IPS-18a (cell line): ENCODE results near the gene CREBBP.
"Not testable (repeated sequence)": the region's sequence is repeated elsewhere in the genome, so short reads cannot be mapped to it uniquely, and the experiment has no call there.

ENCODE experiments used
- H3K27ac ChIP-seq: one replicate; pipeline ENCODE4 v1.5.1; 2013; ENCODE audit warnings: low read length
- H3K27me3 ChIP-seq: one replicate; pipeline ENCODE4 v1.6.1; 2013; ENCODE audit warnings: mild to moderate bottlenecking, low read length; ENCODE audit not compliant: control insufficient read depth, insufficient read depth
- H3K36me3 ChIP-seq: one replicate; pipeline ENCODE4 v1.6.1; 2013; ENCODE audit warnings: low read depth, low read length; ENCODE audit not compliant: control insufficient read depth
- H3K4me1 ChIP-seq: one replicate; pipeline ENCODE4 v1.6.1; 2013; ENCODE audit warnings: low read depth, low read length; ENCODE audit not compliant: control insufficient read depth
- H3K4me3 ChIP-seq: one replicate; pipeline ENCODE4 v1.5.1; 2013; ENCODE audit warnings: low read length
- H3K9ac ChIP-seq: one replicate; pipeline ENCODE4 v1.6.1; 2013; ENCODE audit warnings: mild to moderate bottlenecking, low read length, moderate library complexity
- H3K9me3 ChIP-seq: one replicate; pipeline ENCODE4 v1.6.1; 2013; ENCODE audit warnings: low read depth, low read length; ENCODE audit not compliant: control insufficient read depth

Gene CREBBP

GRCh38 chr16:3880623-3881498 lies at the start of gene CREBBP:
CREBBP (minus strand) TSS chr16:3880713; CDS start chr16:3879916, 797 bp downstream.
- no peak within 1 kb of the TSS for H3K27ac ChIP-seq
- H3K4me1 ChIP-seq = peaks cover 12% of the 10 kb centered on the region
- H3K36me3 ChIP-seq = no peaks in the 10 kb centered on the region

DNA sequence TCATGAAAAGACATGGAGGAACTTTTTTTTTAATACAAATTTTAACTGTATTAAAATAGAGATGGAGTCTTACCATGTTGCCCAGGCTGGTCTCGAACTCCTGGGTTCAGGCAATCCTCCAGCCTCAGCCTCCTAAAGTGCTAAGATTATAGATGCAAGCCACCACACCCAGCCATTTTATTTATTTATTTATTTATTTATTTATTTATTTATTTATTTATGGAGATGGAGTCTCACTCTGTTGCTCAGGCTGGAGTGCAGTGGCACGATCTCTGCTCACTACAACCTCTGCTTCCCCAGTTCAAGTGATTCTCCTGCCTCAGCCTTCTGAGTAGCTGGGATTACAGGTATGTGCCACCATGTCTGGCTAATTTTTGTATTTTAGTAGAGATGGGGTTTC lies 46.6 kb upstream of the CREBBP start:
- not testable (repeated sequence) for H3K36me3 ChIP-seq, H3K4me3 ChIP-seq, H3K4me1 ChIP-seq, H3K9me3 ChIP-seq, H3K27ac ChIP-seq, H3K9ac ChIP-seq, H3K27me3 ChIP-seq

More at GRCh38 chr16:3880623-3881498, at the start of gene CREBBP:
- Histone ChIP-seq H3K4me3 (peak within 1 kb of the TSS; percentile 91), H3K27me3 (peaks cover 8% of the 10 kb centered on the region), H3K9ac (peak within 1 kb of the TSS; percentile 67), H3K9me3 (no peaks in the 10 kb centered on the region)

GRCh38 chr16:3924763-3925162 lies 44.2 kb upstream of the CREBBP start:
- no peak overlapping the region for H3K27ac ChIP-seq
- H3K9ac ChIP-seq = no peak overlapping the region
- no peaks in the 10 kb centered on the region for H3K9me3 ChIP-seq
- H3K4me1 ChIP-seq = no peaks in the 10 kb centered on the region
- no peaks in the 10 kb centered on the region for H3K27me3 ChIP-seq
- H3K36me3 ChIP-seq = no peaks in the 10 kb centered on the region
- H3K4me3 ChIP-seq = no peak overlapping the region

DNA sequence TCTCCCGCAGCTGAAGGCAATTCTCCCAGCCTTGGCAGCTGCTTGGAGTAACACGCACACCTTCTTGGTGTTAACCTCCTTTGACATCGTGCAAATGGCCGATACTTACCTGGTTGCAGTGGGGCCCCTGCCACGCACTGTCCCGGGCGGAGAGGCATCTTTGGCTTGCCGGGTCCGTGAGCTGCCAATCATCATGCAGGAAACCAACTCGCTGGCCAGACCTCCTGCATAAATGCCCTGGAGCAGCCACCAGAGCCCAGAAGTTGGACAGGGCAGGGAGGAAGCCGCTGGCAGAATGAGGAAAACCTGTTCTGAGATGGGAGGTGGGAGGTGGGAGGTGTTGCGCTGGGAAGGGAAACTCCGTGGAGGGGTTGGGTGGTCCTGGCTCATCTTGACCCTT lies 41.7 kb upstream of the CREBBP start:
- H3K27me3 ChIP-seq = no peaks in the 10 kb centered on the region
- no peak overlapping the region for H3K9ac ChIP-seq
- no peak overlapping the region for H3K4me3 ChIP-seq
- no peaks in the 10 kb centered on the region for H3K9me3 ChIP-seq
- H3K4me1 ChIP-seq = no peaks in the 10 kb centered on the region
- no peaks in the 10 kb centered on the region for H3K36me3 ChIP-seq
- H3K27ac ChIP-seq = no peak overlapping the region

DNA sequence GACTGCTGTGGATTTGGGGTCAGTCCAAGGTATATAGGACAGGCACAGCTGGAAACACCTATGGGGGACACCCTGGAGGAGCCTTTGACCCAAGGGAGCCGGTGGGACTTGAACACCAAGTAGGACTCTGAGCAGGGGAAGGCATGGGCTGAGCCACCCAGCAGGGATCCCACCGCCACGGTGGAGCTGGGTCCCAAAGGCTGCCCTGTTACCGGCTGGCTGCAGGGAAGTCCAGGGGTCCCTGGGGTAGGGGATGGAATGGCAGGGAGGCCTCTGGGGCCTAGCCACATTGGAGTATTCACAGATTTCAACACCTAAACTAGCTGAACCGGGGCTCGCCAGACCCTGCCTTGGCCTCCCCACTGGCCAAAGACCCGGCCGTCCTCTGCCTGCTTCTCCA lies 39.7 kb upstream of the CREBBP start:
- Histone ChIP-seq H3K4me3 (no peak overlapping the region), H3K27ac (no peak overlapping the region), H3K36me3 (no peaks in the 10 kb centered on the region), H3K27me3 (no peaks in the 10 kb centered on the region), H3K9ac (no peak overlapping the region), H3K4me1 (no peaks in the 10 kb centered on the region), H3K9me3 (no peaks in the 10 kb centered on the region)

DNA sequence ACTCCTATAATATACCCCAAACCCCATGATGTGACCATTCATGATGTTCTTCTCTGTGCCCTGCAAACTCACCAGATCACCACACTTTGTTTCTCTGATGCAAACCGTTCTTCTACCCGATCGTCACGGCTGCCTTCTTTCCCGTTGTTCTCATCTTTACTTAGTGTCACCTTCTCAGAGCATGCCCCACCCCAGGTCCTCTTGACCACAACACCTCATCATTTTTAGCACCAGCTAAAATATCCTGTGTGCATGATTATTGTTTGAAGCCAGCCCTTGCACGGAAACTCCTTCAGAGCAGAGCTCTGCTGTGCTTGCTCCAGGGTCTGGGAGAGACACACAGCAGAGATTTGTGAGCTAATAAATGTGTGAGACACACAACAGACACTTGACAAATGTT lies 38.9 kb upstream of the CREBBP start:
- no peak overlapping the region for H3K9ac ChIP-seq
- H3K27me3 ChIP-seq = no peaks in the 10 kb centered on the region
- no peaks in the 10 kb centered on the region for H3K36me3 ChIP-seq

GRCh38 chr16:3915426-3916260 lies 35.1 kb upstream of the CREBBP start:
- Histone ChIP-seq H3K4me1 (no peaks in the 10 kb centered on the region), H3K4me3 (no peak overlapping the region), H3K9ac (no peak overlapping the region), H3K9me3 (no peaks in the 10 kb centered on the region), H3K27ac (no peak overlapping the region), H3K27me3 (no peaks in the 10 kb centered on the region), H3K36me3 (no peaks in the 10 kb centered on the region)

More for the DNA sequence above, 38.9 kb upstream of the CREBBP start:
- no peaks in the 10 kb centered on the region for H3K9me3 ChIP-seq
- no peak overlapping the region for H3K27ac ChIP-seq
- no peaks in the 10 kb centered on the region for H3K4me1 ChIP-seq
- H3K4me3 ChIP-seq = no peak overlapping the region

GRCh38 chr16:3912897-3913296 lies 32.4 kb upstream of the CREBBP start:
- H3K9me3 ChIP-seq = no peaks in the 10 kb centered on the region
- no peak overlapping the region for H3K9ac ChIP-seq
- H3K4me1 ChIP-seq = no peaks in the 10 kb centered on the region
- no peaks in the 10 kb centered on the region for H3K36me3 ChIP-seq
- H3K27me3 ChIP-seq = no peaks in the 10 kb centered on the region
- H3K4me3 ChIP-seq = no peak overlapping the region
- H3K27ac ChIP-seq = no peak overlapping the region

GRCh38 chr16:3912373-3912772 lies 31.9 kb upstream of the CREBBP start:
- H3K9ac ChIP-seq = no peak overlapping the region
- no peak overlapping the region for H3K27ac ChIP-seq
- no peaks in the 10 kb centered on the region for H3K27me3 ChIP-seq
- no peaks in the 10 kb centered on the region for H3K36me3 ChIP-seq
- H3K4me1 ChIP-seq = no peaks in the 10 kb centered on the region
- no peak overlapping the region for H3K4me3 ChIP-seq
- no peaks in the 10 kb centered on the region for H3K9me3 ChIP-seq

DNA sequence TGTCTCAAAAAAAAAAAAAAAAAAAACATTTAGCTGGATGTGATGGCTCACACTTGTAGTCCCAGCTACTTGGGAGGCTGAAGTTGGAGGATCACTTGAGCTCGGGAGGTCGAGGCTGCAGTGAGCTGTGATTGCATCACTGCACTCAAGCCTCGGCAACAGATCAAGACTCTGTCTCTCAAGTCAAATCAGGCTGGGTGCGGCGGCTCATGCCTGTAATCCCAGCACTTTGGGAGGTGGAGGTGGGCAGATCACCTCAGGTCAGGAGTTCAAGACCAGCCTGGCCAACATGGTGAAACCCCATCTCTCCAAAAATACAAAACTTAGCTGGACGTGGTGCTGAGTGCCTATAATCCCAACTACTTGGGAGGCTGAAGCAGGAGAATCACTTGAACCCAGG lies 31.2 kb upstream of the CREBBP start:
- not testable (repeated sequence) for H3K27me3 ChIP-seq, H3K9me3 ChIP-seq, H3K27ac ChIP-seq, H3K4me1 ChIP-seq, H3K9ac ChIP-seq, H3K36me3 ChIP-seq, H3K4me3 ChIP-seq

DNA sequence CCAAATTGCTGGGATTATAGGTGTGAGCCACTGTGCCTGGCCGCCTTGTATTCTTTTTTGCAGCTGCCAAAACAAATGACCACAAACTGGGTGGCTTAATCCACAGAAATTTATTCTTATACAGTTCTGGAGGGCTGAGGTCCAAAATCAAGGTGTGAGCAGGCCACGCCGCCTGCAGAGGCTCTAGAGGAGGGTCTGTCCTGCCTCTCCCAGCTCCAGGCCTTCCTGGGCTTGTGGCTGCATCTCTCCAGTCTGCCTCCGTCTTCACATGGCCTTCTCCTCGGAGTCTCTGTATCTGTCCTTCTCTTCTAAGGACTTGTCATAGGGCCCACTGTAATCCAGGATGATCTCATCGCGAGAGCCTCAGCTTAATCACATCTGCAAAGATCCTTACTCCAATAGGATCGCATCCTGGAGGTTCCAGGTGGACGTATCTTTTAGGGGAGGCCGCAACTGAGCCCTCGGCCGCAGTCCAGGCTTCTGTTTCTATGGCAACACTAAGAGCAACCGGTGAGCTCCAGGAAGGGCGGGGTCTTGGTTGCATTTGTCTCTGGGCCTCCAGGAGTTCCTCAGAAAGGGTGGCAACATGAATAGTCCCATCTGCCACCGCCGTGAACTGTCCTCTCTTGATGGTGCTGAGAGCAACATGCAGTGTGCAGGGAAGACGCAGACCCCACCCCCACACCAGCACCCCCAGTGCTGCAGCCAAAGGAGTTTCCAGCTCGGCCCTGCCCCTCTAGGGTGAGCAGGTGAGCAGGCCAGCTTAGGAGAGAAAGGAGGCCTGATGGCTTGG lies 29.5 kb upstream of the CREBBP start:
- H3K36me3 ChIP-seq = no peaks in the 10 kb centered on the region
- H3K9ac ChIP-seq = no peak overlapping the region

More for the DNA sequence above, 29.5 kb upstream of the CREBBP start:
- Histone ChIP-seq H3K4me3 (no peak overlapping the region), H3K27ac (no peak overlapping the region), H3K27me3 (no peaks in the 10 kb centered on the region), H3K4me1 (no peaks in the 10 kb centered on the region), H3K9me3 (no peaks in the 10 kb centered on the region)
